HG03103 (cell line): ENCODE measurements around the gene TK2.
"Not testable (repeated sequence)": the region's sequence is repeated elsewhere in the genome, so short reads cannot be mapped to it uniquely, and the experiment has no call there.

ENCODE experiments used
- ATAC-seq: cut with Tn5 transposase; IDR thresholded peaks from one replicate; pipeline ENCODE4 v1.9.1; 2021; ENCODE audit warnings: low read depth; ENCODE audit not compliant: unreplicated experiment

TK2 gene

DNA sequence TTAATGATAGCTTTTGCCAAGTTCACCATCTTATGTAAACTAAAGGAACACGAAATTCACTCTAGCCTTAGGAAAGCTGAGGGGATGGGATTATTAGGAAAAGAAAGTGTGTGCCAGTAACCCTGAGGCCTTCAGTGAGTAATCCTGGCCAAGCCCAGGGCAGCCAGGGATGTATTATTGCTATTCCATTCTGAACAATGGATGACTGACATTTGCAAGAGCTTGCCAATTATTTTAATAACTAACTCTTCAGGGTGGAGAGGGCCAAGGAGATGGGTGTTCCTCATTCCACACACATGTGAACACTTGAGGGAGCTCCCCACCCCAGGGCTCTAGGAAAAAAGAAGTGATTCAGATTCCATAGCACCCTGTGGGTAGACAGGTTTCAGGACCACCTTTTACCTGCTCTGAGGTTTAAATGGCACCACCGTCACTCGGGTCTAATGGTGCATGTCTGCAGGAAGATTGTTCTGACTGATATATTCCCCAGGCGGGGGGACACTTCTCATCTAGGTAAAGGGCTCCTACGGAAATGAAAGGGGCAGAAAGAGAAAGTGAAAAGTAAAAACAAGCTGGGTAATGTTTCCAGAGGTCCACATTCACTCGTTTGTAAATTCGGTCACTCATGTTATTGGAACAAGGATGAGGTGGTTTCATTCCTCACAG is 41.5 kb downstream of the TK2 start:
- peak; percentile 67 for ATAC-seq

DNA sequence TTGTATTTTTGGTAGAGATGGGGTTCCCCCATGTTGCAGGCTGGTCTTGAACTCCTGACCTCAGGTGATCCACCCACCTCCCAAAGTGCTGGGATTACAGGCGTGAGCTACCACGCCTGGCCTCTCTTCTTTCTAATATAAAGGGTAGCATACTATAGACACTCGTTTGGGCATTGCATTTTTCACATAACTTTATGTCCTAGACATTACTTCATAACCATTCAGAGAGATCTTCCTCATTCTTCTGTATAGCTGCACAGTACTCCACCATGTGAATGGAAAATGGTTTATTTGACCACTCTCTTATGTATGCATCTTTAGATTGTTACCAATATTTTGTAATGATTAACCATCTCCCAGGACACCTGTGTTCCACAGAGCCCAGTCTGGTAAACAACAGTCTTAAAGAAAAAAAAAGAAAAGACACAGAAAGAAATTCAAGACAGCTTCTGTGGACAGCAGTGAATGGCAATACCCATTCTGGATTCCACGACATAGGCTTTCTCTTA is 42.1 kb downstream of the TK2 start:
- ATAC-seq: no peak

DNA sequence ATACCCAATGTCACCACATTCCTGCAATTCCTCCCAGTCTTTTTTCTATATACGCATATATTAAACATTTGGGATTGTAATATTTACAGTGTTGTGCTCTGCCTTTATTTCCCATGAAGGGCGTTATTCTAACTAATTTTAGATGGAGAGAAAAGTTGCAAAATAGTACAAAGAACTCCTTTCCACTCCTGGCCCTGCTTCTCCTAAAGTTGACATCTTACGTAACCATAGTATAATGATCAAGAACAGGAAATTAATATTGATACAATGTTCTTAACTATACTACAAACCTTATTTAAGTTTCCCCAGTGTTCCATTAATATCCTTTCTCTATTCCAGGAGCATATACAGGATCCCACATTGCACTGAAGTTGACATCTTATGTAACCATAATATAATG is 46.3 kb downstream of the TK2 start:
- ATAC-seq: no peak

DNA sequence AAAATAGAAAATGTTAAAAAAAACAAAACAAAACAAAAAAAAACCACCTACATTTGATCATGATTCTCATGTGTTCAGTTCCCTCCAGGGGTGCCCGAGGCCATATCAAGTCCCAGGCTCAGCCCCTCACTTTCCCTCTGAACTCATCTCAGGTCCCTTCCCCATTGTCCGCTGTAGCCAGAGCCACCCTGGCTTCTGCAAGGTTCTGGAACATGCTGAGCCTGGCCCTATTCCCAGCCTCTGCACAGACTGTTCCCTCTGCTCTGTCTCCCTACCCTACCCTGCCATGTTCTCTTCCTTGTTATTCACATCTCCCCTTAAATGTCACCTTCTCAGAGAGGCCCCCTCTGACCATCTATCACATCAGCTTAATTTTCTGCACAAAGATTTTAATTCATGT is 46.9 kb downstream of the TK2 start:
- ATAC-seq: no peak

DNA sequence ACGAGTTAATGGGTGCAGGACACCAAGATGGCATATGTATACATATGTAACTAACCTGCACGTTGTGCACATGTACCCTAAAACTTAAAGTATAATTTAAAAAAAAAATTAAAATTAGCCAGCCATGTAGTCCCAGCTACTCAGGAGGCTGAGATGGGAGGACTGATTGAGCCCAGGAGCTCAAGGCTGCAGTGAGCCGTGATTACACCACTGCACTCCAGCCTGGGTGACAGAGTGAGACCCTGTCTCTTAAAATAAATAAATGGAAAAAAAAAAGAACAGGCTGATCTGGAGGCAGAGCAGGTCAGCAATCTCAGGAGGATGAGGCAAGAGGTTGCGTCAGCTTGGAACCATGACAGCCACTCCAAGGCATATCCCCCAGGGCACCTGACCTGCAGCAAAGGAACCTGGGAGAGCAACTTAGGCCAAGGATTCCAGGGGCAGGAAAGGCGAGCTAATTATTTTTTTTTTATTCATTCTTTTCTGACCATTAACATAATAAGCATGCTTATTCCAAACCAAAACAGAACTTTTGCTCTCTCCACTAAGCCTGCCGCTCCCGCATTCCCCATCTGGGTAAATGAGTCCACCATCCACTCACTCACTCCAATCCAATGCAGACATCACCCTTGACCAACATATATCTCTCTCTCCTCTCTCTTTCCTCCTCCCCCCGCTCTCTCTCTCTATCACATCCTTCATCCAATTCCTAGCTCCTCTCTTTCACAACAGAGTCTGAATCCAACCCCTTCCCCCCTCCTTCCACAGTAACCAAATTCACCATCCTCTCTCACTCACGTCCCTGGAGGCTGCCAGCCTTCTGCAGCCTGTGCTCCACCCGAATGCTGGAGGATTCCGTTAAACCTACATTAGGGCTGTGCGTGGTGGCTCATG is 47.7 kb downstream of the TK2 start:
- no peak for ATAC-seq

DNA sequence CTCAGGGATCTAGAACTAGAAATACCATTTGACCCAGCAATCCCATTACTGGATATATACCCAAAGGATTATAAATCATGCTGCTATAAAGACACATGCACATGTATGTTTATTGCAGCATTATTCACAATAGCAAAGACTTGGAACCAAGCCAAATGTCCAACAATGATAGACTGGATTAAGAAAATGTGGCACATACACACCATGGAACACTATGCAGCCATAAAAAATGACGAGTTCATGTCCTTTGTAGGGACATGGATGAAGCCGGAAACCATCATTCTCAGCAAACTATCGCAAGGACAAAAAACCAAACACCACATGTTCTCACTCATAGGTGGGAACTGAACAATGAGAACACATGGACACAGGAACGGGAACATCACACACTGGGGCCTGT is 48.4 kb downstream of the TK2 start:
- not testable (repeated sequence) for ATAC-seq

DNA sequence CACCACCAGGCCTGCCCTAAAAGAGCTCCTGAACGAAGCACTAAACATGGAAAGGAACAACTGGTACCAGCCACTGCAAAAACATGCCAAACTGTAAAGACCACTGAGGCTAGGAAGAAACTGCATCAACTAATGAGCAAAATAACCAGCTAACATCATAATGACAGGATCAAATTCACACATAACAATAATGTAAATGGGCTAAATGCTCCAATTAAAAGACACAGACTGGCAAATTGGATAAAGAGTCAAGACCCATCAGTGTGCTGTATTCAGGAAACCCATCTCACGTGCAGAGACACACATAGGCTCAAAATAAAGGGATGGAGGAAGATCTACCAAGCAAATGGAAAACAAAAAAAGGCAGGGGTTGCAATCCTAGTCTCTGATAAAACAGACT is 52.0 kb downstream of the TK2 start:
- not testable (repeated sequence) for ATAC-seq

DNA sequence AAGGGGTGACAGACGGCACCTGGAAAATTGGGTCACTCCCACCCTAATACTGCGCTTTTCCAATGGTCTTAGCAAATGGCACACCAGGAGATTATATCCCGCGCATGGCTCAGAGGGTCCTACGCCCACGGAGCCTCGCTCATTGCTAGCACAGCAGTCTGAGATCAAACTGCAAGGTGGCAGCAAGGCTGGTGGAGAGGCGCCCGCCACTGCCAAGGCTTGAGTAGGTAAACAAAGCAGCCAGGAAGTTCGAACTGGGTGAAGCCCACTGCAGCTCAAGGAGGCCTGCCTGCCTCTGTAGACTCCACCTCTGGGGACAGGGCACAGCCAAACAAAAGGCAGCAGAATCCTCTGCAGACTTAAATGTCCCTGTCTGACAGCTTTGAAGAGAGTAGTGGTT is 53.7 kb downstream of the TK2 start:
- ATAC-seq: not testable (repeated sequence)

DNA sequence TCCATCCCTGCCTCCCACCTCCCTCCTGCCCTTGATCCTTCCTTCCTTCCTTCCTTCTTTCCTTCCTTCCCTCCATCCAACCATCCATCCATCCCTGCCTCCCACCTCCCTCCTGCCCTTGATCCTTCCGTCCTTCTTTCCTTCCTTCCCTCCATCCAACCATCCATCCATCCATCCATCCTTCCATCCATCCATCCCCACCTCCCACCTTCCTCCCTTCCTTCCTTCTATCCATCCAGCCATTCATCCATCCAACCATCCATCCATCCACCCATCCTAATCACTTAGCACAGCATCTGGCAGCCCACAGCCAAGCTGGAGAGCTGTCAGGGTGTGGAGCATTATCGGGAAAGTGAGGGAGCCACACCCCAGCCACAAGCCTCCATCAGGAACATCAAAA is 54.5 kb downstream of the TK2 start:
- ATAC-seq: no peak

DNA sequence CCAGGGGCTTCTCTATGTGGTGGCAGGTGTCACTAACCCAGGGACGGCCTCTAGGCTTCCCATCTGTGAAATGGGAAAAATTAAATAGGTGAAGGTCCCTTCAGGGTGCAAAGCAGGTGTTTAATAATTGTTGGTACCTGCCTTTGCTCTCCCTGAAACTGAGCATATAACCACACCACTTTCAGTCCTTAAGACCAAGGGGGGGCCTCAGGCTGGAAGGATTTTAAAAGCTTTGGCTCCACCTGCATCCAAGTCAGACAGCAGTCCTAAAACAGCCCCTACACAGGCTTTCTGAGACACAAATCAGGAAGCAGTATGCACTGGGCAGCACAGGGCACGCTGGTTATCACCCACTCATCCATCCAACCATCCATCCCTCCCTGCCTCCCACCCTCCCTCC is 55.0 kb downstream of the TK2 start:
- no peak for ATAC-seq

DNA sequence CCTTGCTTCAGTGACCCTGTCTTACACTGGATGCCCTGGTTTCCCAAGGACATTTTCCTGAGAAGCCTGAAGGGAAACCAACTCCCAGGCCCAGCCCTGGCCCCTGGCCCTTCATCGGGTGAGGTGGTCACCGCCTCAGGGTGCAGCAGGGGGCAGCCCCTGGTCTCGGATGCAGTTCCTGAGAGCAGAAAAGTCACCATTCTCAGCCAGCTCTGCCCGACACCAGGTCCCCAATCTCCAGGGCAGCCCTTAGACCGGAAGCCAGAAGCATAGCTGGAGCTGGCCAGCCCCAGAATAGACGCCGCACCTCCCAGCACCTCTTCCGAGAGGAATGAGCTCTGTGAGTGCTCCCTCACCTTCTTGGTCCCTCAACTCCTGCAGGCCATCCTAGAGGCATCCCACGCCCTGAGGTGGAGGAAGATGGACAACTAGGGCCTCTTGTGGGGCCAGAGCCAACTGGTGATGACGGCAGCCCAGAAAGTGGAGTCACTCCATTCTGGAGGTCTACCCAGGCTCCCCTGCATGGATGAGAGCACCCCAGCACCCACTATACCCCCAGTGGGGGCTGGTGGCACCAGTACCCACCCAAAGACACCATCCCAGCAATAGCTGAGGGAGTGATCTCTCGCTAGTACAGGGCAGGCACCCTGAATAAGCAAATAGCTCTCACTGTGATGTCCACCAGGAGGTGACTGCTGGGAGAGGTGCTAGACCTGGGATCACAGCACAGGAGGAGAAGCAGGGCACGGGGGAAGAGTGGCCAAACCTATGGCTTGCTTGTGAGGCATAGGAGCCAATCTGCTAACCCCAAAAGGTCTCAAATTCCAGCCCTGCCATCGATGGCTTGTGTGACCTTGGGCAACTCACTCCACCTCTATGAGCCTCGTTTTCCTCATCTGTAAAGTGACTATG is 56.2 kb downstream of the TK2 start:
- ATAC-seq: no peak

DNA sequence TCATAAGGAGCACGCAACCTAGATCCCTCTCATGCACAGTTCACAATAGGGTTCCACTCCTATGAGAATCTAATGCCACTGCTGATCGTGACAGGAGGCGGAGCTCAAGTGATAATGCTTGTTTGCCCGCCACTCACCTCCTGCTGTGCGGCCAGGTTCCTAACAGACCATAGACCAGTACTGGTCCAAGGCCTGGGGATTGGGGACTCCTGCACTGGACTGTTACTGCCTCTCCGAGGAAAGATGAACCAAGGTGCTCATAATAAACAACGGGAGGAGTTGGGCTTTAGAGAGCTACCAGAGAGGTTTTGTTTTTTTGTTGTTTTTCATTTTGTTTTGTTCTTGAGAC is 58.2 kb downstream of the TK2 start:
- no peak for ATAC-seq

DNA sequence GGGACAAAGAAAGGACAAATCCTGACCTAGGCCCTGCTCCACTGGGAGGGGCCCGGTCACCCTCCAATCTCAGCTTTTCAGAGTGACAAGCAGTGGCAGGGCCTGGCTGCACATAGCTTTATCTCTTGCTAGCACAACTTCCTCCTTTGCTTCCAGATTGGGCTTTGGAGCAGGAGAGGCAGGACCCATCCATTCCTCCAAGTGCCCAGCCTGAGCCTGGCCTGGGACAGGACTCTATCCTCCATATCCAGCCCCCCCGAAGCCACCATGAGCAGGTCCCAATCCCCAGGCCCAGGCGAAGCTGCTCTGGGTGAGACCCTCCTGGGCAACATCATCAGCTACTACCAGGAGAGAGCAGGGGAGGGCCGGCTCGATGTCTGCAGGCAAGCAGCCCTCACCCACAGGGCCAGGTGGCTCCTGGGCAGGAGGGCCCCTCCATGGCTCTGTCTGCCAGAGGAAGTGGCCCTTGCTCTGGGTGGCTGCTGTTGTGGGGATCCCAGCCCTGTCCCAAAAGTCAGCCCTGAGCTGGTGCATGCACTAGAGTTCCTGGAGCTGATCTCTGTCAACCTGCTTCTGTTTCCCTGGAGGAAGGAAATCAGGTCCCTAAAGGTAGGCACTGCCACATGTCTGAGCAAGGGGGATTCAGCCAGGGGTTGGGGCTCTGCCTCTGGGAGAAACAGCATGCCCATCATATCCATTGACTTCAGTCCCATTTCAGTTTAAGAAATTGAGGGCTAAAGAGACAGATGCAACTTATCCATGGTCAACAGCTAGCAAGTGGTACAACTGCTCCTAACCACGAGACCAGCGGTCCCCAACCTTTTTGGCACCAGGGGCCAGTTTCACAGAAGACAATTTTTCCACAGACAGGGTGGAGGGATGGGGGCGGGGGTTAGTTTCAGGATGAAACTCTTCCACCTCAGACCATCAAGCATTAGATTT is 58.9 kb downstream of the TK2 start:
- ATAC-seq: no peak

DNA sequence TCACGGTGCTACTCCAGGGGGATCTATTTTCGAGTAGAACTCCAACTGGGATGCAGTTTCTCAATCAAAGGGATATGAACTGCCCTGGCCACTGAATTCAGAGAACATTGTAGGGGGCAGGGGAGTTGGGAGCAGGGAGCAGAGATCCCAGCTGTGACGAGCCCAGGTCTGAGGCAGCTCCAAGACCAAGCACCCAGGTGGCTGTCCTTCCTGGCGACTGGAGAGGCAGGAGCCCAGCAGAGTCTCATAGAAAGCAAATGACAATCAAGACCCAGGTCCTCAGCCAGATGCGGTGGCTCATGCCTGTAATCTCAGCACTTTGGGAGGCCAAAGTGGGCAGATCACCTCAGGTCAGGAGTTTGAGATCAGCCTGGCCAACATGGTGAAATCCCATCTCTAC is 60.1 kb downstream of the TK2 start:
- no peak for ATAC-seq

DNA sequence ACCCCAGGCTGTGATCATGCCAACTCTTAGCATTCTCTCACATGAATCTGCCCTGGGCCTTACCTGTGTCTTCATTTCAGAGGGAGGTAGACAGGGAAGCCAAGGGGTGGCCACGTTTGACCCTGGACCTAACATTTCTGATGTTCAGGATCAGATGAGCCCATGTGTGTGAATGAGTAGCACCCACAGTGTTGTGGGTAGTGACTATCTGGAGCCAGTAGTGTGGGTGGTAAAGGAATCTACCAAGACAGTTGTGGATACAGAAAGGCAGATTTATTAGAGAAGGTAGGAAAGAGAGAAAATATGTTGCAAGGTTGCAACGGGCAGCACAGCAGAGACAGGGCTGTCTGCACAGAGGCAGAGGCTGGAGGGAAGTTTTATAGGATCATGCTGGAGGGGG is 60.5 kb downstream of the TK2 start:
- ATAC-seq: no peak

DNA sequence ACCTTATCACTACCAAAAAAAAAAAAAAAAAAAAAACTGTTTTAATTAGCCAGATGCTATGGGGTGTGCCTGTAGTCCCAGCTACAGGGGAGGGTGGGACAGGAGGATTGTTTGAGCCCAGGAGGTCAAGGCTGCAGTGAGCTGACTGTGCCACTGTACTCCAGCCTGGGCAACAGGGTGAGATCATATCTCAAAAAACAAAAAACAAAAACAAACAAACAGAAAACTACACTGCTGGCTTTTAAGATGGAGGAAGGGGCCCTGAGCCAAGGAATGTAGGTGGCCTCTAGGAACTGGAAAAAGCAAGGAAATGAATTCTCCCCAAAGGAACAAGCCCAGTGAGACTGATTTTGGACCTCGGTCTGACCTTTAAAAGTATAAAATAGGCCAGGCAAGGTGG is 61.4 kb downstream of the TK2 start:
- no peak for ATAC-seq

DNA sequence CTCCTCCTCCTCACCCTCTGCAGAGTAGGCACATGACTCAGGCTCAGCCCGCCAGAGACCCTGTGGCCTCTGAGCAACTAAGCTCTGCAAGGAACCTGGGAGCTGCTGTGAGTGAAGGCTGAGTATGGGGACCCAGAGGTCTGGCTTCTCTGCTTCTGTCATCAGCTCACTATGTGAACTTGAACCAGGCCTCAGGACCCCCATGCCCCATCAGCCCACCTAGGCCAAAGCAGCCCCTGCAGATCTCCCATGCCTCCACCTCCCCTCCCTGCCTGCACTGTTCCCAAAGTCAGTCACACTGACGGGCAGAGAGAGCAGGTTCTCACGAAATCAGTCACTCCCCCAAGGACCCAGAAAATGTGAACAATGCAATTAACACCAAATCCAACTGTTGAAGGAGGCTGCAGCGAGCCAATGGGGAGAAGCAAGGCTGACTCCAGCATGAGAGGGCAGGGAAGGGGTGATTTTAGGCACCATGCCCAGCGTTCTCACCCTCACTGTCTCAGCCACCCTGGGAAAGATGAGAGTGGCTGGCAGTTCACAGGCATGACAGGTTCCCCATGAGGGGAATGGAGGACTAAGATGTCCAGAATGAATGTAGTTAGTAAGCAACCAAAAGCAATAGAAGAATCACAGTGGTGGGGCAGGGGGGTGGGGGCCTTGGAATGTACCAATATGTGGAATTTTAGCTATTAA is 62.2 kb downstream of the TK2 start:
- ATAC-seq: no peak

DNA sequence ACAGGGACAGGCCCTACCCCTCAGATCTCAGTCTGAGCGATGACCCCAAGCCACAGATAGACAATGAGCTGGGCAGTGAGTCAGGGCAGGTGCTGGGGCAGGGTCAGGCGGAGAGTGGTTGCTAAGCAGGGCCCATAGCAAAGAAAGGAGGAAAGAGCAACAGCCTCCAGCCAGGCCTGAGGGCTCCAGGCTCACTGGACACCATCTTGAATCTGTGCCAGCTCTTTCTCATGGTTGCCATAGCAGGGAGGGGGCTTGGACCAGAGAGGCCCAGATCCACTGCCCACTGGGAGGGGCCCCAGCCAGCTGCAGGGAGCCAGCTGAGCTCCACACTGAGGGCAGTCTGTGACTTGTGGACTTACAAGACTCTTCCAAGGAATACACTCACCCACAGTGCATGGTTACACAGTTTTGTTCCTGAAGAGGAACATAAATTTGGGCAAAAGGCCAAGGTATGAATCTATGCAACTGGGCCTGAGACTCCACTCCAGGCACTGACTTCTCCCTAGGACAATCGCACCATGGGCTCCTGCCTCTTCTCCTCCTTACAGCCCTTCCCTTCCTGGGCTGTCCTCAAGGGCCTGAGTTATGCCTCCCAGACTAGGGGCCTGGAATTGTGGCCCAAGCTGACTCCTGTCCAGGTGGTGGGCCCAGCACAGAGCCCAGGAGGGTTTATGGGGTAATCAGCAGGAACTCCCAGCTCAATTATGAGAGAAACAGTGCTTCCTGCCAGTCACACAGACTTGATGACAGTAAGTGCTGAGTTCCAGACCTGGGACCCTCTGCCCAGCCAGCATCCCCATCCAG is 62.9 kb downstream of the TK2 start:
- ATAC-seq: no peak
